ENCODE results near the gene LRRC8E. TPM values are rescaled to one million over a fixed set of nuclear protein-coding genes. Genes with fewer than 3 reads are reported as not detected.

Gene LRRC8E
- total RNA-seq, 1 donor from 2014 or later = not detected

- peaks cover 12% of the 10 kb centered on the region for H3K27me3 Mint-ChIP-seq (ENCODE audit: unreplicated experiment)
- H3K27ac Mint-ChIP-seq (ENCODE audit: unreplicated experiment) = peak overlapping the region; percentile 12
- H3K4me3 Mint-ChIP-seq (ENCODE audit: unreplicated experiment) = peak overlapping the region; percentile 86
- H3K4me1 Mint-ChIP-seq (ENCODE audit: low read depth, unreplicated experiment) = peaks cover 10% of the 10 kb centered on the region
- TF ChIP-seq, protein P1, sequence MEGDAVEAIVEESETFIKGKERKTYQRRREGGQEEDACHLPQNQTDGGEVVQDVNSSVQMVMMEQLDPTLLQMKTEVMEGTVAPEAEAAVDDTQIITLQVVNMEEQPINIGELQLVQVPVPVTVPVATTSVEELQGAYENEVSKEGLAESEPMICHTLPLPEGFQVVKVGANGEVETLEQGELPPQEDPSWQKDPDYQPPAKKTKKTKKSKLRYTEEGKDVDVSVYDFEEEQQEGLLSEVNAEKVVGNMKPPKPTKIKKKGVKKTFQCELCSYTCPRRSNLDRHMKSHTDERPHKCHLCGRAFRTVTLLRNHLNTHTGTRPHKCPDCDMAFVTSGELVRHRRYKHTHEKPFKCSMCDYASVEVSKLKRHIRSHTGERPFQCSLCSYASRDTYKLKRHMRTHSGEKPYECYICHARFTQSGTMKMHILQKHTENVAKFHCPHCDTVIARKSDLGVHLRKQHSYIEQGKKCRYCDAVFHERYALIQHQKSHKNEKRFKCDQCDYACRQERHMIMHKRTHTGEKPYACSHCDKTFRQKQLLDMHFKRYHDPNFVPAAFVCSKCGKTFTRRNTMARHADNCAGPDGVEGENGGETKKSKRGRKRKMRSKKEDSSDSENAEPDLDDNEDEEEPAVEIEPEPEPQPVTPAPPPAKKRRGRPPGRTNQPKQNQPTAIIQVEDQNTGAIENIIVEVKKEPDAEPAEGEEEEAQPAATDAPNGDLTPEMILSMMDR (IDR thresholded peaks at IDR 0.05; ENCODE audit: partially characterized antibody, unreplicated experiment) = no peak
- DNase-seq = no peak
- H3K36me3 Mint-ChIP-seq (ENCODE audit: unreplicated experiment) = no peaks in the 10 kb centered on the region
- peaks cover 12% of the 10 kb centered on the region for H3K9me3 Mint-ChIP-seq (ENCODE audit: unreplicated experiment)
These were observed 17.0 kb downstream of the LRRC8E start for GRCh38 chr19:7905268-7905667.

DNA sequence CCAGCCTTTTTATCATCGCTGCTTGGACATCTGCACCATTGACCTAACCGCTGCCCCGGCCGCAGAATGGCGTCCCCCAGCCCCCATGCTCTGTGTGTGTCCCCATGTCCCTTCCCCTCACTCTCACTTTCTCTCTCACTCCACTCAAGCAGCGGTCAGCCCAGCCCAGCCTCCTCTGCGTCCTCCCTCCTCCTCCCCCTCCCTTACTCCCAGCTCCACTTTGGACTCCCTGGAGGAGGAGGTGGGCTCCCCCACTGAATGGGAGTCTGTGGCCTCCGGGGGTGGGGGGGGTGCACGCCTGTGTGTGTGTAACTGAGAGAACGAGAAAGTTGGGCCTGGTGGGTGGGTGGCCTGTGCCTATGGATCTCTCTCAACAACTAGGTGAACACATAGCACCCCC, 17.5 kb downstream of the LRRC8E start:
- TF ChIP-seq, protein P1 (IDR thresholded peaks at IDR 0.05; ENCODE audit: partially characterized antibody, unreplicated experiment) = no peak
- H3K27me3 Mint-ChIP-seq (ENCODE audit: unreplicated experiment) = peaks cover 10% of the 10 kb centered on the region
- peak overlapping the region; percentile 84 for H3K27ac Mint-ChIP-seq (ENCODE audit: unreplicated experiment)
- H3K4me3 Mint-ChIP-seq (ENCODE audit: unreplicated experiment) = peak overlapping the region; percentile 83
- H3K36me3 Mint-ChIP-seq (ENCODE audit: unreplicated experiment) = no peaks in the 10 kb centered on the region
- DNase-seq = no peak
- peaks cover 12% of the 10 kb centered on the region for H3K9me3 Mint-ChIP-seq (ENCODE audit: unreplicated experiment)
- H3K4me1 Mint-ChIP-seq (ENCODE audit: low read depth, unreplicated experiment) = peaks cover 10% of the 10 kb centered on the region

DNA sequence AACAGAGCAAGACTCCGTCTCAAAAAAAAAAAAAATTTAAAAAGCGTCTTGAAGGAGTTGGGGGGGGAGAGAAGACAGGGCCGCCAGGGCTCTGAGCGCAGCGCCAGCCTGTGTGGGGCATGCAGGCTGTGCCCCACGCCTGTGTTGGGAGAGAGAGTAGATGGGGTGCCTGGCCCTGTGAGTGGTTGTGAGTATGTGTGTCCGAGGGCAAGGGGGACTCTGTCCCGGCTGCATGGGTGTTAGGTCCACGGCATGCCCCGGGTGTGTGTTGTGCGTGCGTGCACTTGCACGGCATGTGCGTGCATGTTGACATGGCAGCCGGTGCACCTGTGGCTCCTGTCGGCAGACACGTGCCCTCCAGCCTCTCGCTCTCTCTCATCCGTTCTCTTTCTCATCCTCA, 18.8 kb downstream of the LRRC8E start:
- H3K27ac Mint-ChIP-seq (ENCODE audit: unreplicated experiment) = no peak overlapping the region

DNA sequence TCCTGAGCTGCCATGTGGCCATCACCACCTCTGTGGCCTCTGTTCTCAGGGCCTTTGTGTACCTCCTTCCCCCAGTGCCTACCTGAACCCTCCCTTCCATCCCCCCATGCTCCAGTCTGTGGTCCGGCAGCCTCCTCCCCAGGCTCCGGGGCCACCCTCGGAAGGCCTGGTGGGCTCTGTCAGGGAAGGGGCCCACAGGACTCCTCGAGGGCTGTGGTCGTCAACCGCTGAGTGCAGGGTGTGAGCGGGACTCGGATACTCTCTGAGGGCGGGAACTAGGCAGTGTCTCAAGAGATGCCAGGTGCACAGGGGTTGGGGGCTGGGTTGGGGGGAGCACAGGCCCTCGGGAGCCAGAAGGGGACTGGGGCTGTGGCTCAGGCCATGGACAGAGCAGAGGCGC, 19.2 kb downstream of the LRRC8E start:
- peaks cover 12% of the 10 kb centered on the region for H3K9me3 Mint-ChIP-seq (ENCODE audit: unreplicated experiment)
- no peak overlapping the region for H3K4me3 Mint-ChIP-seq (ENCODE audit: unreplicated experiment)
- no peak overlapping the region for H3K27ac Mint-ChIP-seq (ENCODE audit: unreplicated experiment)
- peaks cover 8% of the 10 kb centered on the region for H3K4me1 Mint-ChIP-seq (ENCODE audit: low read depth, unreplicated experiment)
- no peaks in the 10 kb centered on the region for H3K36me3 Mint-ChIP-seq (ENCODE audit: unreplicated experiment)
- DNase-seq = no peak
- TF ChIP-seq, protein P1 (IDR thresholded peaks at IDR 0.05; ENCODE audit: partially characterized antibody, unreplicated experiment) = no peak
- H3K27me3 Mint-ChIP-seq (ENCODE audit: unreplicated experiment) = peaks cover 10% of the 10 kb centered on the region

More for the DNA sequence above, 18.8 kb downstream of the LRRC8E start:
- Mint-ChIP-seq H3K4me1 (ENCODE audit: low read depth, unreplicated experiment) (peaks cover 10% of the 10 kb centered on the region), H3K9me3 (ENCODE audit: unreplicated experiment) (peaks cover 12% of the 10 kb centered on the region), H3K36me3 (ENCODE audit: unreplicated experiment) (no peaks in the 10 kb centered on the region), H3K4me3 (ENCODE audit: unreplicated experiment) (no peak overlapping the region), H3K27me3 (ENCODE audit: unreplicated experiment) (peaks cover 10% of the 10 kb centered on the region)
- TF ChIP-seq, protein P1 (IDR thresholded peaks at IDR 0.05; ENCODE audit: partially characterized antibody, unreplicated experiment) = no peak
- no peak for DNase-seq

DNA sequence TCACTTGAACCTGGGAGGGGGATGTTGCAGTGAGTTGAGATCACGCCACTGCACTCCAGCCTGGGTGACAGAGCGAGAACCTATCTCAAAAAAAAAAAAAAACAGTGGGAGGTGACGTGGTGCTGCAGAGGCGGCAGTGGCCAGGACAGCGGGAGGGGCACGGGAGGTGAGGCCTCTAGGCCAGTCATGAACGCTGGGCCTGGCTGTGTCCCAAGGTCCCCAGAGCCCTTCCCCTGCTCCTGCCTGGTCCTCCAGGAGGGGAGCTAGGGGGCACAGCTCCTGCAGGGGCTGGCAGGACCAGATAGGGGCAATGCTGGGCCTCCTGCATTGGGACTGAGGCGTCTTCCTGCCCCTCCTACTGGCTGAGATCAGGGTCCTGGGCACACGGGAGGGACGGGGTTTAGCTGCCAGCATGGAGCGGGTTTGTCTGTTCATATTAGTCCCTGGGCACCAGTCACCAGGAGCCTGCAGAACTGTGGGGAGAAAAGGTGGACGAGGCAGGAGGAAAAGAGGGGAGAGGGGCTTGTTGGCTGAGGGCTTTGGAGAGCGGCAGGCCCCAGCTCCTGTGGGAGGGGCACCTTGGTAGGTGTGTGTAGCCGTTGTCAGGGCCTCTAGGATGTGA, 19.9 kb downstream of the LRRC8E start:
- Mint-ChIP-seq H3K27me3 (ENCODE audit: unreplicated experiment) (peaks cover 7% of the 10 kb centered on the region), H3K27ac (ENCODE audit: unreplicated experiment) (no peak overlapping the region), H3K9me3 (ENCODE audit: unreplicated experiment) (peaks cover 12% of the 10 kb centered on the region), H3K4me3 (ENCODE audit: unreplicated experiment) (no peak overlapping the region), H3K4me1 (ENCODE audit: low read depth, unreplicated experiment) (peaks cover 7% of the 10 kb centered on the region), H3K36me3 (ENCODE audit: unreplicated experiment) (no peaks in the 10 kb centered on the region)
- DNase-seq = no peak
- TF ChIP-seq, protein P1 (IDR thresholded peaks at IDR 0.05; ENCODE audit: partially characterized antibody, unreplicated experiment) = no peak
